NCI-H748 (cell line): Measurements from ENCODE around the gene KANK2.

ENCODE experiments used
- DNase-seq: peaks from one replicate; lab custom pipeline; 2025; ENCODE audit not compliant: unreplicated experiment; lab: John Stamatoyannopoulos, UW

Gene KANK2

GRCh38 chr19:11197291-11198174 is at the start of gene KANK2:
Gene KANK2, minus strand, starts transcription at chr19:11197545. Its CDS starts 3,034 bp downstream, at chr19:11194511.
- peak; percentile 80 for DNase-seq

- no peak for DNase-seq
Observed at GRCh38 chr19:11246941-11247340, 49.6 kb upstream of the KANK2 start.

DNA sequence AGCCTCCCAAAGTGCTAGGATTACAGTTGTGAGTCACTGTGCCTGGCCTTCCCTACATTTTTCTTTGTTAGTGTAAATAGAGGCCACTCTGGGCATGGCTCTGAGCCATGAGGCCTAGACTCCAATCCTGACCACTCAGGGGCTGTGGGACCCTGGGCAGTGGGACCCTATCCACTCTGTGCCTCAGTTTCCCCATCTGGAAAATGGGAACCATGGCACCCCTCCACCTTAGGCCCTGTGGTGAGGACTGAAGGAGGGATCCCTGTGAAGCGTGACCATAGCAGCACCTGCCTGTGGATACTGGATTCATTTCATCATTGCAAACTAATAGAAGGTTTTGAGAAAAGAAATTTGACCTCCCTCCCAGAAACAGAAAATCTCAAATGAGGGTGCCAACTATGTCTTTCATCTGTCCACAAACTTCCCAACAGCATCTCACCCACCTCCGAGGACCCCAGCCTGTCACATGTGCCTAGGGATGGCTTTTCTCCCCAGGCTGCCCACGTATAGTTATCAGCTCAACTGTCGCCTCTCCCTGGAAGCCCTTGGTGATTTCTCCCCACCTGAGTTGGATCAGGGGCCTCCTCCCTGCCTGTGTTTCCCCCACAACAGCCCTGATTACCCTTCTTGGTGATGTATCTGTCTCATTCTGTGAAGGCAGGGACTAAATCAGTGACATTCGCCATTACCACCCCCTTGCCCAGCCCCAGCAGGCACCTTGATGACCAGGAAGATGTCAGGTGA is 47.7 kb upstream of the KANK2 start:
- no peak for DNase-seq

DNA sequence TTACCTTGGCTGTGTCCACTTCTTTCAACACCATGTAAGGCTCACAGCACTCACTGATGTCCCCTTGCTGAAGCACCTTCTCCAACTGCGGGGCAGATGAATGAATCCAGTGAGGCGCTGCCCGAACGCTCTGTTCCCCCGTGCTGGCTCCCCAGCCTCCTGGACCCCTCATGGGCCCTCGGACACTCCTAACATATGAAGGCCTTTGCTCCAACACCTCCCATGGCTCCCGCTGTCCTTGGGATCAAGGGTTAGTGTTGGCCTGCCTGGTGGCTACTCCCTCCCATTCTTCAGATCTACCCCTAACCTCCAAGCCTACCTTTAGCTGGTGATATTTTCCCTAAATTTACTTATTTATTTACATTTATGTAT is 46.4 kb upstream of the KANK2 start:
- no peak for DNase-seq

- peak; percentile 60 for DNase-seq
Observed at GRCh38 chr19:11242864-11243797, 45.8 kb upstream of the KANK2 start.

DNA sequence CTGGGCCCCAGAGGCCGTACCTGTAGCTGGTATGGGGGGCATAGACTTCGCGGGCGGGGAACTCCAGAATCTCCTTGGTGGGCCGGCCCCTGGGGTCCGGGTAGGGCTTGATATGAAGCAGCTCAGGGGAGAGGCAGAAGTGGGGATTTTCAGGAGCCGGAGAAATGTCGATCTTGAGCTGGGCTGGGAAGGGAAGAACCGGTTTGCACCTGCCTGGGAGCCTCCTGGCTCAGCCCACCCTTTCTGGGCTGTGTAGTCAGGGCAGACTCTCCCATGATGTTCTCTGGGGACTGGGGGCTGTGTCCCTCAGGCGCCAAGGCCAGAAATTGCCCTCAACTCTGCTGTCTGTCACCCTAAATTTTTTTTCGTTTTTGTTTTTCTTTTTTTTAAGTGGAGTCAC is 44.7 kb upstream of the KANK2 start:
- no peak for DNase-seq

- DNase-seq = no peak
Observed at GRCh38 chr19:11240008-11240444, 42.7 kb upstream of the KANK2 start.

- no peak for DNase-seq
Observed at GRCh38 chr19:11239377-11240000, 42.1 kb upstream of the KANK2 start, which contains the start of gene ANGPTL8. Gene ANGPTL8, plus strand, starts transcription at chr19:11239619. Its CDS starts 19 bp downstream, at chr19:11239638.

GRCh38 chr19:11238781-11239376 is 41.5 kb upstream of the KANK2 start:
- DNase-seq = no peak

GRCh38 chr19:11238041-11238440 is 40.7 kb upstream of the KANK2 start:
- no peak for DNase-seq

DNA sequence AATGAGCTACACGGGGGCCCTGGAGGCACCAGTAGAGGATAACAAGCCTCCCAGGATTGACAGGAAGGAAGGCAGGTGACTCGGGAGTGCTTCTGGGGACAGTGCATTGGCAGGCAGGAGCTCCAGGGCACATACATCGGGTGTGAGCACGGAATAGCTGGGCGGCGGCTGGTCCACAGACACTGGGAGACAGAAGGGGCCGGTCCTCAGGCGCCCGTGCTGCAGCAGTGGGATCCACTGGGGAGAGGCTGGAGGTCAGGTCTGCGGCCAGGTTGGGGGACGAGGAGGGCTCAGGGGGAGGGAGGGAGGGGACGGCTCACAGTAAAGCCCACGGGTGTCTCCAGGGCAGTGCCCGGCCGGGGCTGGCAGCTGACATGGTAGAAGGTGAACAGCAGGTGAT is 40.0 kb upstream of the KANK2 start:
- DNase-seq = no peak

DNA sequence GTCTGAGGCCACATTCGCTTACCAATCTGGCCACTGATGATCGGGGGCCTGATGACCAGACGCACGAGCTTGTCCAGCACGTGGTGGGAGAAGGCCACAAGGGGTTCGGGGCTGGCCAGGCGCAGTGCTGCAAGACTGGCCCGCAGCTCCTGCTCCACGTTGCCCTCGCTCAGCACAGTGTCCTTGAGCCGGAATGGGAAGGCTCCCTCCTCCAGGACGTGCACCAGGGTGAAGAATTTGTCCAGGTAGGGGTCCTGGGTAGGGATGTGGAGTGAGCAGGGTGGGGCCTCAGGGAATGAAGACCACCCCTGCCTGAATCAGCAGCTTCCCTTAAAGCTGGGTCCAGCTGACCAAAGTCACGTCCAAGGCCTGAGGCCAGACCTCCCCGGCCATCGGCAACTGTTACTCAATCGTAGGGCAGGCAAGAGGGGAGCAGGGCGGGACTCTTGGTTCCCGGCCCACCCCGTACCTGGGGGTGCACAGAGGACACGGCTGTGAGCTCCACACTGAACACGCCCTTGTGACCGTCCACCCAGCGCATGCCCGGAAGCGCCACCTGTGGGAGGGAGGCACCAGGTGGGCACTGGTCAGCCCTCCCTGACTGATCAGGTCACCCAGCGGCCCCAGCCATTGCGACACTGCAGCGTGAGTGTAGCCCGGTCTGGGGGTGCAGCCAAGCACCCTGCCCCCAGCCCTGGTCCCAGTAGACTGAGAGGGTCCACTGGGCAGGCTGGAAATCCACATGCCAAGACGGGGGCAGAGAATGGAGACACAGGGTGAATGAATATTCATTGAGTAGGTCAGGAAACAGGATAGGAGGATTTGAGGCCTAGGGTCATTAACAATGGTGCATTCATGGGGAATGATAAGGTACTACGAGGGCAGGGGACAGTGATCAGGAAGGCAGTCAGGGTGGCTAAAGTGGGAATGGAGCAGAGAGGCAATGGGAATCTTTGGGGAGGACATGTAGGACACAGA is 39.3 kb upstream of the KANK2 start:
- DNase-seq = no peak

- no peak for DNase-seq
Observed at GRCh38 chr19:11234486-11235075, 37.2 kb upstream of the KANK2 start.

GRCh38 chr19:11233073-11233472 is 35.7 kb upstream of the KANK2 start:
- no peak for DNase-seq

DNA sequence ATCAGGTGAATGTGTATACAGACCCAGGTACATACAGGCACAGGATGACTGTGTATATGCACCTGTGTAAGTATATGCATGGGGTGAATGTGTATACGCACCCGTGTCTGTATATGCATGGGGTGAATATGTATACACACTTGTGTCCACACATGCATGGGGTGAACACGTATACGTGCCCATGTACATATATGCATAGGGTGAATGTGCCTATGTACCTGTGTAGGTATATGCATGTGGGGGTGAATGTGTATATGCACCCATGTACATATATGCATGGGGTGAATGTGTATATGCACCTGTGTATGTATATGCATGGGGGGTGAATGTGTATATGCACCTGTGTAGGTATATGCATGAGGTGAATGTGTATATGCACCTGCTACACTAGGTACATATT is 35.2 kb upstream of the KANK2 start:
- DNase-seq = no peak

DNA sequence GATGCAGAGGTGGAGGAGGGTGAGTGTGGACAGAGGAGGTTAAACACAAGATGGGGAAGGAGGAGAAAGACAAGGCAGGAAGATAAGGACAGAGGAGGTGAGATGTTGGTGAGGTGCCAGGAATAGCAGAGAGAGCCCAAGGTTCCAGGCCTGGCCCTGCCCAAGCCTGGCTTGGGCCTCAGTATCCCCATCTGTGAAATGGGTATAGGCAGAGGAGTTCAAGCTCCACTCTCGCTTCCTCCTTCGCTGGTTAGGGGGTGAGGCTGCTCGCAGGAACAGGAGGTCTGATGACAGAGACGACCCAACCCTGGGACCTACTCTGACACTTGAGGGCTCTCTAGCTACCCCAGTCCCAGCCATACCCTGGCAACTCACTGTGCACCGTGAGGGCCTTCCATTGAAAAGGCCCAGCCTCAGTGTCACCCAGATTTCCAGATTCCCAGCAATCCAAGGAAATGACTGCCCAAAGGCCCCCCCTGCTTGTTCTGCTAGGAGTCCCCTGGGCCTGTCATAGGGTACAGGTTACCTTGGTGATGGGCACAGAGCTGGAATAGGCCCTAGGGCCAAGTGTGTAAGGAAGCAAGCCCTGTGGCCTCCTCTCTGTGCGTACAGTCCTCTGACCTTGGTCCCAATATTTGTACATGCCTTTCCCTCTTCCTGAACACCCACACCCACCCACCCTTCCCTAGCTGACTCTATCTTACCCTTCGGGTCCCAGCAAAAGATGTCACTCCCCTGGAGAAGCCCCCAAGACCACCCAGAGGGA is 33.5 kb upstream of the KANK2 start:
- DNase-seq = no peak

GRCh38 chr19:11227195-11227886 is 30.0 kb upstream of the KANK2 start:
- DNase-seq = peak; percentile 33
